Renal cortex interstitium (tissue), 15 donors: ENCODE results near the gene CAB39L. TPM values are rescaled to one million over a fixed set of nuclear protein-coding genes. Genes with fewer than 3 reads are reported as not detected.

Source experiments
- DNase-seq, 11 donors: peaks; one replicate each; pipeline ENCODE4 v3.0.0-alpha.2; 2013; ENCODE audit warnings: low read depth in 9 of 11, low spot score in 4 of 11; ENCODE audit errors: extremely low read depth in 1 of 11
- long read RNA-seq, 16 experiments: transcript quantifications; one replicate each; lab custom pipeline, GENCODE V29; 2026
- polyA plus RNA-seq, 3 donors: library from polyadenylated mRNA; unstranded; fragments of 120-200 nt; gene quantifications; one replicate each; pipeline ENCODE4 v1.2.1, GENCODE V29; 2013; ENCODE audit not compliant: insufficient read length in 3 of 3

The CAB39L gene
- polyA plus RNA-seq = 10 to 100 TPM; 14.4 to 20.4 (median 18.4) TPM
- long read RNA-seq, donor 1, partial matches to known transcripts = 0 of 4 reads
- long read RNA-seq, donor 1, other reads (novel, unspliced or antisense) = 0 of 4 reads
- long read RNA-seq, donor 2, partial matches to known transcripts = 0 of 4 reads
- long read RNA-seq, donor 2, other reads (novel, unspliced or antisense) = 0 of 4 reads
- long read RNA-seq, donor 3, partial matches to known transcripts = 0 of 5 reads
- long read RNA-seq, donor 3, other reads (novel, unspliced or antisense) = 0 of 5 reads
- long read RNA-seq, donor 4, partial matches to known transcripts = 0 of 5 reads
- long read RNA-seq, donor 4, other reads (novel, unspliced or antisense) = 0 of 5 reads
- long read RNA-seq, donor 5 = 0 reads
- long read RNA-seq, donor 6, partial matches to known transcripts = 9 of 10 reads
- long read RNA-seq, donor 6, other reads (novel, unspliced or antisense) = 0 of 10 reads
- long read RNA-seq, donor 7, partial matches to known transcripts = 32 of 33 reads
- long read RNA-seq, donor 7, other reads (novel, unspliced or antisense) = 0 of 33 reads
- long read RNA-seq, donor 8 = 0 reads
- long read RNA-seq, donor 9, partial matches to known transcripts = 0 of 3 reads
- long read RNA-seq, donor 9, other reads (novel, unspliced or antisense) = 0 of 3 reads
- long read RNA-seq, donor 10, partial matches to known transcripts = 0 of 5 reads
- long read RNA-seq, donor 10, other reads (novel, unspliced or antisense) = 0 of 5 reads
- long read RNA-seq, donor 11, partial matches to known transcripts = 0 of 2 reads
- long read RNA-seq, donor 11, other reads (novel, unspliced or antisense) = 0 of 2 reads
- long read RNA-seq, donor 12, partial matches to known transcripts = 0 of 1 reads
- long read RNA-seq, donor 12, other reads (novel, unspliced or antisense) = 0 of 1 reads
- long read RNA-seq, donor 13 = 0 reads
- long read RNA-seq, donor 14 = 0 reads
- long read RNA-seq, donor 15, partial matches to known transcripts = 0 of 3 reads
- long read RNA-seq, donor 15, other reads (novel, unspliced or antisense) = 0 of 3 reads
- long read RNA-seq, donor 16, transcript CAB39L-205 (11 exons, 2,416 nt) = major isoform, 5 of 45 reads
- long read RNA-seq, donor 16, partial matches to known transcripts = 31 of 45 reads
- long read RNA-seq, donor 16, other reads (novel, unspliced or antisense) = 5 of 45 reads

DNA sequence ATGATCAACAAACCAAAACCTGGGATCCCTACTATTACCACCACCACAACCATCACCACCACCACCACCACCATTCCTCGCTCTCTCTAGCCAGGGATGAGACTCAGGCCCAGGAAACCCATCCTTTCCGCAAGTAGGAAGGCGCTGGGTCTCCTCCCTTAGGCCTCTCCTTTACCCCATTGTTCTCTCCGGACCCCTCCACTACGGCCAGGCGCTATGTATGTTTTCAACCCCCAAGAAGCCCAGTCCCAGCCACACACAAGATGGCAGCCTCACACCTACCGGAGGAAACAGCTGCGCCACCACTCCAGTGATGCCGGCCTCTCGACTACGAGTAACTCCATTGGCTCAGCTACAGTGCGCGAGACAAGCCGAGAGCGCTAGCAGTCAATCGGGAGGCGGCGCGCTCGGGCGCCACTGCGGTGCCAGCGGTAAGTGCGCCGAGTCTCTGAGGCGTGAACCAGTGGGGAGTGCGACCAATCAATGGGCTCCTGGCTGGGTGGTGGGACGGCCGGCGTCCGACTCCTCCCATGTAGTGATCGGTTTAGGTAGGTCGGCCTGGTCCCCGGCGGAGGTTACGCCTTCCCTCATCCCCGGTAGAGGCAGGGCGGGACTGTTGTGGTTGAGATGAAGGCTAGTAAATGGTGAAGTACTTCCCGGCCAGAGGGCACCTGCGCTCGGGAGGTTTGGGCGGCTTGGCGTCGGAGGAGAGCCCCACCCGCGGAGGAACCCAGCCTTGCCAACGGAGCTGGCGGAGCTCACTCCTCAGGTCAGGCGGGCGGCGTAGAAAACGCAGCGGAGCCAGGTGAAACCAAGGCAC, at the start of gene CAB39L, which contains the start of gene SETDB2:
Gene CAB39L (minus strand): TSS at position 361 of the 820 bp plus-strand sequence. CDS start 61,154 bp downstream, outside the sequence.
Gene SETDB2 (plus strand): TSS at position 571 of the 820 bp plus-strand sequence. CDS start 7,620 bp downstream, outside the sequence.
- DNase-seq = peak; percentile 93 to 99 (median 97)

DNA sequence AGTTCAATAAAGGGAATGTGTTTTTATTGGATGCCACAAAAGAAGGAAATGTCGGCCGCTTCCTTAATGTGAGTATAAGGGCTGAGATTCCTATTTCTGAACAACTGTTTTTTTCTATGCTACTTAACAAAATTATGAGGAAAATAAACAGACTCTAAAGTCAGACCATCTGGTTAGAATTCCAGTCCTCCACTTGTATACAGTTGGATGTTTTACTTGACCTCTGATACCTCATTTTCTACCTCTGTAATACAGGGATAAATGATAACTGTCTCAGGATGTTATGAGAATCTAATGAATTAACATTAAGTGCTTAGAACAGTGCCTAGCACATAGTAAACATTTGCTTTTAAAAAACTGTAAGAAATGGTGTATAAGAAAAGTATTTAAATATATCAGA, 44.7 kb upstream of the CAB39L start:
- DNase-seq = no peak

DNA sequence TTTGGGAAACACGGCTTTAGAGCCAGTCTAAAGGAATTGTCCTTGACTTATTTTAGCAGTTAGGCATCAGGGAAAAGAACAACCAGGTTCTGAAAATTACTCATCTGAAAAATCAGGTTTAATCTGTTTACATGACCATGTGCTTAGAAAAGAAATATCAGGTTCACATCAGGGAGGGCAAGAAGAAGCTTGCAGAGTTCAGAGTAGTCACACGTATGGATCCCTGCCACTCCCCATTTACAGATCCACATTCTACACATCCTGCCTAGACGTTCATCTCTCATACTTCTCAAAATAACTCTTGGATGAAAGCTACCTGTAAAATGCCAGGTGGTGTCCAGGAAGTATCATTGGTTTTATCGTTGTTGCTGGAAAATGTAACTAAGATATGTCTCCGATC, 37.9 kb upstream of the CAB39L start:
- DNase-seq = no peak

DNA sequence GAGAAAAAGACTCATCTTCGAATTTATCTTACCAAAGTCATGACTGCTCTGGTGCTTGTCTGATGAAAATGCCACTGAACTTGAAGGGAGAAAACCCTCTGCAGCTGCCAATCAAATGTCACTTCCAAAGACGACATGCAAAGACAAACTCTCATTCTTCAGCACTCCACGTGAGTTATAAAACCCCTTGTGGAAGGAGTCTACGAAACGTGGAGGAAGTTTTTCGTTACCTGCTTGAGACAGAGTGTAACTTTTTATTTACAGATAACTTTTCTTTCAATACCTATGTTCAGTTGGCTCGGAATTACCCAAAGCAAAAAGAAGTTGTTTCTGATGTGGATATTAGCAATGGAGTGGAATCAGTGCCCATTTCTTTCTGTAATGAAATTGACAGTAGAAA, 32.7 kb upstream of the CAB39L start:
- DNase-seq = no peak

- DNase-seq = no peak
Measured at GRCh38 chr13:49472186-49472585, 28.3 kb upstream of the CAB39L start.

- peak in 10 of 11 donors; percentile 8 to 49 (median 24) for DNase-seq
Measured at GRCh38 chr13:49466292-49466838, 22.5 kb upstream of the CAB39L start.

DNA sequence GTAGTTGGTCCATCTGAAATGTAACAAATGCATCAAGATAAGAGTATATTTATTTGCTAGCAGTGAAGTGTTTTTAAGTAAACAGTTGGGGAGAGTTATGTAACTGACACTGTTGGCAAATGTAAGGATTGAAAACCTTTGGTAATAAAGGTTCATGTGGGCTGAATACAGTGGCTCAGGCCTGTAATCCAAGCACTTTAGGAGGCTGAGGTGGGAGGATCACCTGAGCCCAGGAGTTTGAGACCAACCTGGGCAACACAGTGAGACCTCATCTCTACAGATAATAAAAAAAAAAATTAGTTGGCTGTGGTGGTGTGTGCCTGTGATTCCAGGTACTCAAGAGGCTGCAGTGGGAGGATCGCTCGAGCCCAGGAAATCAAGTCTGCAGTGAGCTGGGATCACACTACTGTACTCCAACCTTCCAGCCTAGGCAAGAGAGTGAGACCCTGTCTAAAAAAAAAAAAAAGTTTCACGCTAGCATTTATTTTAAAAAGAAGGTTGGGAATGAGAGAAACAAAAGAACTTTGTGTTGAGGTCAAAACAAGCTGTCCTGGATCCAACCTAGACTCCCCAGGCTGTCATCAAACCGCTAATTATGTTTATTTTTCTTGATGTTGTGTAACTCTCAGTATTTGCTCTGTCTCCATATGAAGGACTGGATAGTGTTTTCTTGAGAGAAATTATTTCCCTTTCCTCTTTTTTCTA, 20.9 kb upstream of the CAB39L start:
- no peak for DNase-seq

- no peak for DNase-seq
Measured at GRCh38 chr13:49464085-49464484, 20.2 kb upstream of the CAB39L start.

- DNase-seq = no peak
Measured at GRCh38 chr13:49459580-49459979, 15.7 kb upstream of the CAB39L start.

GRCh38 chr13:49457221-49457620, 13.4 kb upstream of the CAB39L start:
- no peak for DNase-seq

DNA sequence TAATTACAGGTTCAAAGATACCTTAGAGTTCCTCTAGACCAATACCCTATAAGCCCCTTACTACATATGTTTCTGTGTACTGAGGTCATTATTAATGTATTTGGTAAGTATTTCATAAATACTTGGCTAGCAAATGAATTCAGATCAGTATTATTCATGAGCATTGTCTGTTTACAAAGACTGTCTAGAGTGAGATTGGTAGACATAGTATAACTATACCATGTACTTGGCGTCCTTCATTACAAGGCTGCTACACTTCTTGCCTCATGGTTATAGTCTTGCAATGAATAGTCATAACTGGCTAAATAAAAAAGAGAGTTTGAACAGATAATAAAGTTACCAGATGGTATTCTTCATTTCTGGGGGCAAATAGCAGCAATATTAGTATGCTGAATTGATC, 12.3 kb upstream of the CAB39L start:
- DNase-seq = no peak

GRCh38 chr13:49455007-49455398, 11.1 kb upstream of the CAB39L start:
- DNase-seq = no peak

DNA sequence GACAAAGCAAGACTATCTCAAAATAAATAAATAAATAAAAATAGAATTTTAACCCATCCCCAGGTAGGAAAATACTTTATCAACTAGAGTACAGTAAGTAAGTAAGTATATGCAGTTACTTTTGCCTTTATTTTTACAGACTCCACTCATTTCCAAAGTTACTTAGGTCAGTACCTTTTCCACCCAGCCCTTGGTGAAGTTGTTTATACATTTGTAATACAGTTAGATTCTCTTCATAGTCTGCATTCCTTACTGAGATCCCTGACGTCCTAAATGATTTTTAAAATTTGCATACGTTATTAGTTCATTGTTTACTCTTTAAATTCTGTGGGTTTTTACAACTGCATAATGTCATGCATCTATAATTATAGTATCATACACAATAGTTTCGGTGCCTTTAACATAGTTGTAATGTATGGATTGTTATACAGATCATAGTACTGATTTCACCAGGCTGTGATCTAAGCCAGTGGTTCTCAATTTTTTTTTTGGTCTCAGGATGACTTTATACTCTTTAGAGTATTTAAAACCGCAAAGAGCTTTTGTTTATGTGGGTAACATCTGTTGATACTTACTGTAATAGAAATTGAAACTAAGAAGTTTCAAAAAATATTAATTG, 10.6 kb upstream of the CAB39L start:
- no peak for DNase-seq

- DNase-seq = no peak
Measured at GRCh38 chr13:49453465-49453864, 9.6 kb upstream of the CAB39L start.

- DNase-seq = no peak
Measured at GRCh38 chr13:49452725-49453457, 9.0 kb upstream of the CAB39L start.

DNA sequence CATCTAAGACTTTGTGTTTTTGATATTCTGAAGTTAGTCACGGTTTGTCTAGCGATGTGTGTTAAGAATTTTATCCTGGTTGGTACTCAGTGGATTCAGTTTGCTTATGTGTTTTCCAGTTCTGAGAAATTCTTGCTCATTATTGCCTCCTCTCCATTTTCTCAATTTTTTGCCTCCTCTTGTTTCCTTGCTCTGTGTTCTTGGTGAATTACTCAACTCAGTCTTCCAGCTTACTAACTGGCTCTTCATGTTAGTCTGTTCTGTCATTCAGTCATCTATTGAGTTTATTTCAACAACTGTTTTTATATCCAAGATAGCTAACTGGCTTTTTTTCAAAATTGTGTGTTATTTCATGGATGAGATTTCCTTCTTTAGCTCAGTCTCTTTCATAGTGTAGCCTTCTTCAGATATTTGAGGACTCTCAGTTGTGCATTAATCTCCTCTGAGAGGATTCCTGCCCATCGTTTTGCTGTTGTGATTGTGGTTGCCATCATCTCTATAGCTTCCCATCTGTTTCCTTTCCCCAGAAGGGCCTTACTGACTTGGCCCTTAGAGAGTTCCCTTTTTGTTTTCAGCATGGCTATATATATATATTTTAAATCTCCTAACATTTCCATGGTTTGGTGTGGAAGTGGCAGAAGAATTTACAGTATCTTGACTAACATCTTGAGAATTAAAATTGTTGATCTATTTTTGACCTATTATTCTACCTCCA, 6.4 kb upstream of the CAB39L start:
- no peak for DNase-seq
